B cell (primary cell): ENCODE data around the gene CNIH4.

Source experiments
- EZH2 ChIP-seq: IDR thresholded peaks from 2 replicates; pipeline ENCODE4 v1.6.1; 2012; ENCODE audit warnings: borderline replicate concordance, low read depth, mild to moderate bottlenecking, moderate library complexity, low read length; ENCODE audit not compliant: insufficient read depth, poor library complexity, severe bottlenecking
- TF ChIP-seq, protein P1 (sequence below): fragments of 200-600 bp; IDR thresholded peaks from one replicate; pipeline ENCODE4 v1.8.0; 2022; ENCODE audit warnings: antibody characterized with exemption, mild to moderate bottlenecking

DNA sequence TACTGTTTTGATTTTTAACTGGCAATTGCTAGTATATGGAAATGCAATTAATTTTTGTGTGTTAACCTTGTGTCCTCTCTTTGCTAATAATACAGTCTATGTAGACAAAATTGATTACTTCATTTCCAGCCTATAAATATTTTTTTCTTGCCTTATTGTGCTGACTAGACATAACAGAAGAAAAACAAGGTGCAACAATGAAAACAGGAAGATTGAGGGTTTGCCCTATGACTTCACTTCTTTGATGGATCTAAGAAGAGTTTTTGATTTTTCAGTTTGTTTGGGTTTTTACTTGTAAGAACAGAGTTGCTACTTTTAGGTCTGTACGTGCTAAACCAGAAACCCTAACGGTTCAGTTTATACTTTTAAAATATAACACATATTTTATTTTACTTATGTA, 8.5 kb upstream of the CNIH4 start:
- TF ChIP-seq, protein P1, sequence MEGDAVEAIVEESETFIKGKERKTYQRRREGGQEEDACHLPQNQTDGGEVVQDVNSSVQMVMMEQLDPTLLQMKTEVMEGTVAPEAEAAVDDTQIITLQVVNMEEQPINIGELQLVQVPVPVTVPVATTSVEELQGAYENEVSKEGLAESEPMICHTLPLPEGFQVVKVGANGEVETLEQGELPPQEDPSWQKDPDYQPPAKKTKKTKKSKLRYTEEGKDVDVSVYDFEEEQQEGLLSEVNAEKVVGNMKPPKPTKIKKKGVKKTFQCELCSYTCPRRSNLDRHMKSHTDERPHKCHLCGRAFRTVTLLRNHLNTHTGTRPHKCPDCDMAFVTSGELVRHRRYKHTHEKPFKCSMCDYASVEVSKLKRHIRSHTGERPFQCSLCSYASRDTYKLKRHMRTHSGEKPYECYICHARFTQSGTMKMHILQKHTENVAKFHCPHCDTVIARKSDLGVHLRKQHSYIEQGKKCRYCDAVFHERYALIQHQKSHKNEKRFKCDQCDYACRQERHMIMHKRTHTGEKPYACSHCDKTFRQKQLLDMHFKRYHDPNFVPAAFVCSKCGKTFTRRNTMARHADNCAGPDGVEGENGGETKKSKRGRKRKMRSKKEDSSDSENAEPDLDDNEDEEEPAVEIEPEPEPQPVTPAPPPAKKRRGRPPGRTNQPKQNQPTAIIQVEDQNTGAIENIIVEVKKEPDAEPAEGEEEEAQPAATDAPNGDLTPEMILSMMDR, result no peak
- no peak for TF ChIP-seq EZH2
